SU-DHL-6 (cell line): ENCODE results near the gene RNFT2.

Source experiments
- EZH2phosphoT487 ChIP-seq: fragments of 200-600 bp; sonication (generic), shearing (Covaris generic); conservative IDR thresholded peaks from 2 replicates; pipeline ENCODE4 v1.6.1; 2018; ENCODE audit warnings: mild to moderate bottlenecking, antibody characterized with exemption, low read length, moderate library complexity, mixed read lengths
- TF ChIP-seq, protein P1 (sequence below): fragments of 200-600 bp; sonication (generic); IDR thresholded peaks from one replicate; pipeline ENCODE4 v1.5.1; 2017; ENCODE audit warnings: antibody characterized with exemption, mild to moderate bottlenecking, low read length, moderate library complexity; ENCODE audit not compliant: insufficient read depth, poor library complexity, severe bottlenecking

DNA sequence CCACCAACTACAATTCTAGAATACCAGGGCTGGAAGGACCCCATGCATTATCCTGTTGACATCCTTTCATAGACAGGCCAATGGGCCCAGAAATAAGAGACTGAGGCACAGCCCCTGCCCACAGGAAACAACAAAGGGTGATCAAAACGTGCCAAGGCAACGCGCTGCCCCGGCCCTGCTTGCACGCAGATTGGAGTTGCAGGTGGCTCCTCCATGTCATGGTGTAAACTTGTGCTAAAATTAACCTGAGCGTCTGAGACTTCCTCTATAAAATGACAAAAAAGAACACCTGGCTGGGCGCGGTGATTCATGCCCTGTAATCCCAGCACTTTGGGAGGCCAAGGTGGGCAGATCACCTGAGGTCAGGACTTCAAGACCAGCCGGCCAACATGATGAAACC, 30.4 kb upstream of the RNFT2 start:
- TF ChIP-seq, protein P1, sequence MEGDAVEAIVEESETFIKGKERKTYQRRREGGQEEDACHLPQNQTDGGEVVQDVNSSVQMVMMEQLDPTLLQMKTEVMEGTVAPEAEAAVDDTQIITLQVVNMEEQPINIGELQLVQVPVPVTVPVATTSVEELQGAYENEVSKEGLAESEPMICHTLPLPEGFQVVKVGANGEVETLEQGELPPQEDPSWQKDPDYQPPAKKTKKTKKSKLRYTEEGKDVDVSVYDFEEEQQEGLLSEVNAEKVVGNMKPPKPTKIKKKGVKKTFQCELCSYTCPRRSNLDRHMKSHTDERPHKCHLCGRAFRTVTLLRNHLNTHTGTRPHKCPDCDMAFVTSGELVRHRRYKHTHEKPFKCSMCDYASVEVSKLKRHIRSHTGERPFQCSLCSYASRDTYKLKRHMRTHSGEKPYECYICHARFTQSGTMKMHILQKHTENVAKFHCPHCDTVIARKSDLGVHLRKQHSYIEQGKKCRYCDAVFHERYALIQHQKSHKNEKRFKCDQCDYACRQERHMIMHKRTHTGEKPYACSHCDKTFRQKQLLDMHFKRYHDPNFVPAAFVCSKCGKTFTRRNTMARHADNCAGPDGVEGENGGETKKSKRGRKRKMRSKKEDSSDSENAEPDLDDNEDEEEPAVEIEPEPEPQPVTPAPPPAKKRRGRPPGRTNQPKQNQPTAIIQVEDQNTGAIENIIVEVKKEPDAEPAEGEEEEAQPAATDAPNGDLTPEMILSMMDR: no peak
- no peak for TF ChIP-seq EZH2phosphoT487
